Tibial nerve (tissue), 4 donors: ENCODE results near the gene PLEKHB1. TPM values are rescaled to one million over a fixed set of nuclear protein-coding genes. Genes with fewer than 3 reads are reported as not detected.
A peak's percentile ranks its signal among the peaks of the same experiment; 100 is the strongest.

Source experiments
- DNase-seq, 2 donors: peaks; one replicate each; pipeline ENCODE4 v3.0.0-alpha.2; 2019; ENCODE audit warnings: low spot score in 2 of 2
- H3K27ac ChIP-seq, 4 donors: fragments of 200-600 bp; sonication (generic) in 3 of 4; one replicate each; pipeline ENCODE4 v1.5.1; 2017 to 2019; ENCODE audit warnings: mild to moderate bottlenecking in 1 of 4
- H3K27me3 ChIP-seq, 2 donors: fragments of 200-600 bp; sonication (generic) in 1 of 2; one replicate each; pipeline versions ENCODE4 v1.5.1 to v1.6.0; 2017 to 2019
- H3K36me3 ChIP-seq, 3 donors: fragments of 200-600 bp; sonication (generic); one replicate each; pipeline ENCODE4 v1.5.1; 2018 to 2019
- H3K4me1 ChIP-seq, 4 donors: fragments of 200-600 bp; sonication (generic) in 3 of 4; one replicate each; pipeline ENCODE4 v1.5.1; 2017 to 2019
- H3K4me3 ChIP-seq, 4 donors: fragments of 200-600 bp; sonication (generic) in 3 of 4; one replicate each; pipeline ENCODE4 v1.5.1; 2017 to 2019; ENCODE audit warnings: mild to moderate bottlenecking in 1 of 4, moderate library complexity in 1 of 4
- H3K9me3 ChIP-seq, 4 donors: fragments of 200-600 bp; sonication (generic) in 3 of 4; one replicate each; pipeline ENCODE4 v1.5.1; 2017 to 2019
- EP300 ChIP-seq, 2 donors: sonication (generic); formaldehyde crosslinking; IDR thresholded peaks; one replicate each; pipeline ENCODE4 v1.6.1; 2017; ENCODE audit warnings: antibody characterized with exemption in 2 of 2, mild to moderate bottlenecking in 1 of 2
- POLR2A ChIP-seq, 2 donors: fragments of 450-650 bp; IDR thresholded peaks; one replicate each; pipeline ENCODE4 v1.6.1; 2017; ENCODE audit warnings: antibody characterized with exemption in 2 of 2, mild to moderate bottlenecking in 2 of 2, moderate library complexity in 2 of 2
- WGBS, 2 donors: methylation state at CpG; one replicate each; pipeline ENCODE4 v1.1.5; 2018; 5-methylcytosine and 5-hydroxymethylcytosine counted together
- total RNA-seq, 4 donors: library from RNA; depleted of rRNA; stranded (reverse); fragments of >200 nt; gene quantifications; one replicate each; pipeline ENCODE4 v1.1.0, GENCODE V29; 2016
- TF ChIP-seq, protein P1 (sequence below), 5 experiments: fragments of 200-600 bp in 3 of 5; fragments of 450-650 bp in 2 of 5; sonication (generic) in 3 of 5; IDR thresholded peaks; one replicate each; pipeline ENCODE4 v1.5.1; 2016 to 2019; ENCODE audit warnings: antibody characterized with exemption in 5 of 5, mild to moderate bottlenecking in 3 of 5, moderate library complexity in 2 of 5

The PLEKHB1 gene
- total RNA-seq, 4 donors from 2014 or later = 71.4 to 226 (median 206) TPM

DNA sequence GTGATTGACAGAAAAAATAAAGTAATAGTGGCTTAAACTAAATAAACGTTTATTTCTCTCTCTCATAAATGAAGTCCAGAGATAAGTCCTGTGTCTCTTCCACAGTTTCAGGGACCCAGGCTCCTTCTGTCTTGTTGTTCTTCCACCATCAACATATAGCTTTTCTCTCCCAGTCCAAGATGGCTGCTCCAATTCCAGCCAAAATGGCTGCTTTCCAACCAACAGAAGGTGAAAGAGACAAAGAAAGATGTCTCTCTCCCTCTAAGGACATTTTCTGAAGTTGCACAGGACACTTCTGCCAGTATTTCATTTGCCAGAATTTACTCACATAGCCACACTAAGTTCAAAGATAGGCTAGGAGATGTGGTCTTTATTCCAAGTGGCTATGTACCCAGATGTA lies 9.4 kb upstream of the PLEKHB1 start:
- 88 to 96% methylated on average over 1 of the region's 1 CpG for WGBS, 2 donors
- TF ChIP-seq EP300 (IDR thresholded peaks at IDR 0.05) (no peak), POLR2A (IDR thresholded peaks at IDR 0.05) (no peak)
- TF ChIP-seq, protein P1, sequence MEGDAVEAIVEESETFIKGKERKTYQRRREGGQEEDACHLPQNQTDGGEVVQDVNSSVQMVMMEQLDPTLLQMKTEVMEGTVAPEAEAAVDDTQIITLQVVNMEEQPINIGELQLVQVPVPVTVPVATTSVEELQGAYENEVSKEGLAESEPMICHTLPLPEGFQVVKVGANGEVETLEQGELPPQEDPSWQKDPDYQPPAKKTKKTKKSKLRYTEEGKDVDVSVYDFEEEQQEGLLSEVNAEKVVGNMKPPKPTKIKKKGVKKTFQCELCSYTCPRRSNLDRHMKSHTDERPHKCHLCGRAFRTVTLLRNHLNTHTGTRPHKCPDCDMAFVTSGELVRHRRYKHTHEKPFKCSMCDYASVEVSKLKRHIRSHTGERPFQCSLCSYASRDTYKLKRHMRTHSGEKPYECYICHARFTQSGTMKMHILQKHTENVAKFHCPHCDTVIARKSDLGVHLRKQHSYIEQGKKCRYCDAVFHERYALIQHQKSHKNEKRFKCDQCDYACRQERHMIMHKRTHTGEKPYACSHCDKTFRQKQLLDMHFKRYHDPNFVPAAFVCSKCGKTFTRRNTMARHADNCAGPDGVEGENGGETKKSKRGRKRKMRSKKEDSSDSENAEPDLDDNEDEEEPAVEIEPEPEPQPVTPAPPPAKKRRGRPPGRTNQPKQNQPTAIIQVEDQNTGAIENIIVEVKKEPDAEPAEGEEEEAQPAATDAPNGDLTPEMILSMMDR (IDR thresholded peaks at IDR 0.05) = no peak
- Histone ChIP-seq H3K9me3 (no peaks in the 10 kb centered on the region), H3K36me3 (no peaks in the 10 kb centered on the region), H3K4me1 (no peaks in the 10 kb centered on the region), H3K27ac (no peak overlapping the region), H3K27me3 (no peaks in the 10 kb centered on the region), H3K4me3 (no peak overlapping the region)
- no peak for DNase-seq

DNA sequence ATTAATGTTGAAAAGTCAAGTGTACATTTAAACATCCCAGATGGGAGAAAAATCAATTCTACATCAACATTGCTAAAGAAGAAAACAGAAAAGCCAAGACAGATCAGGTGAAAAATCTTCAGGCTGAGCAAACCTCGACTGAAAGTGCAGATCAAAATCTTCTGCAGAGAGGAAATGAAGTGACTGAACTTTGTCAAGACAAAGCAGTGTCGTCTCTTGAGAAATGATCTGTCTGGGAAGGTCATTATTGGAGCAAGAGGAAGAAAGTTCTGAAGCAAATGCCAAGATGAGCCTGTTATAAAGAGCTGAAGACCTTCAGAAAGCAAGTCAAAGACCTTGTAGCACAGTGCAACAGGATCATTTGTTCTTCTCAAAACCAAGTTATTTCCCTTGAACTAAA lies 5.8 kb upstream of the PLEKHB1 start:
- TF ChIP-seq, protein P1 (IDR thresholded peaks at IDR 0.05) = no peak
- TF ChIP-seq EP300 (IDR thresholded peaks at IDR 0.05) (no peak), POLR2A (IDR thresholded peaks at IDR 0.05) (no peak)
- no peak overlapping the region for H3K4me3 ChIP-seq
- H3K36me3 ChIP-seq = no peaks in the 10 kb centered on the region
- 42 to 48% methylated on average over 2 of the region's 2 CpGs for WGBS, 2 donors
- H3K4me1 ChIP-seq = peaks cover 0 to 9% (median 0%) of the 10 kb centered on the region in 4 donors
- H3K27me3 ChIP-seq = no peaks in the 10 kb centered on the region
- DNase-seq = no peak
- H3K27ac ChIP-seq = no peak overlapping the region
- H3K9me3 ChIP-seq = no peaks in the 10 kb centered on the region

DNA sequence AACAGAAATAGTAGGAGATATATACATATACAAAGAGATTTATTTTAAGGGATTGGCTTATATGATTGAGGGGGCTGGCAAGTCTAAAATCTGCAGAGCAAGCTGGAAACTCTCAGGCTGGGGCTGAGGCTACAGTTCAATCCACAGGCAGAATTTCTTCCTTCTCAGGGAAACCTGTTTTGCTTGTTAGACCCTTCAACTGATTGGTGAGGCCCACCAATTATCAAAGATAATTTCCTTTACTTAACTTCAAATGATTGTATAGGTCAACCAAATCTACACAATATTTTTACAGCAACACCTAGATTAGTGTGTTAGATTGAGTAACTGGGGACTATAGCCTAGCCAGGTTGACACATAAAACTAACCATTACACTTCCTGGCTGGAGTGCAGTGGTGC lies 4.7 kb upstream of the PLEKHB1 start:
- TF ChIP-seq POLR2A (IDR thresholded peaks at IDR 0.05) (no peak), EP300 (IDR thresholded peaks at IDR 0.05) (no peak)
- TF ChIP-seq, protein P1 (IDR thresholded peaks at IDR 0.05) = no peak
- no peaks in the 10 kb centered on the region for H3K9me3 ChIP-seq
- no peaks in the 10 kb centered on the region for H3K36me3 ChIP-seq

DNA sequence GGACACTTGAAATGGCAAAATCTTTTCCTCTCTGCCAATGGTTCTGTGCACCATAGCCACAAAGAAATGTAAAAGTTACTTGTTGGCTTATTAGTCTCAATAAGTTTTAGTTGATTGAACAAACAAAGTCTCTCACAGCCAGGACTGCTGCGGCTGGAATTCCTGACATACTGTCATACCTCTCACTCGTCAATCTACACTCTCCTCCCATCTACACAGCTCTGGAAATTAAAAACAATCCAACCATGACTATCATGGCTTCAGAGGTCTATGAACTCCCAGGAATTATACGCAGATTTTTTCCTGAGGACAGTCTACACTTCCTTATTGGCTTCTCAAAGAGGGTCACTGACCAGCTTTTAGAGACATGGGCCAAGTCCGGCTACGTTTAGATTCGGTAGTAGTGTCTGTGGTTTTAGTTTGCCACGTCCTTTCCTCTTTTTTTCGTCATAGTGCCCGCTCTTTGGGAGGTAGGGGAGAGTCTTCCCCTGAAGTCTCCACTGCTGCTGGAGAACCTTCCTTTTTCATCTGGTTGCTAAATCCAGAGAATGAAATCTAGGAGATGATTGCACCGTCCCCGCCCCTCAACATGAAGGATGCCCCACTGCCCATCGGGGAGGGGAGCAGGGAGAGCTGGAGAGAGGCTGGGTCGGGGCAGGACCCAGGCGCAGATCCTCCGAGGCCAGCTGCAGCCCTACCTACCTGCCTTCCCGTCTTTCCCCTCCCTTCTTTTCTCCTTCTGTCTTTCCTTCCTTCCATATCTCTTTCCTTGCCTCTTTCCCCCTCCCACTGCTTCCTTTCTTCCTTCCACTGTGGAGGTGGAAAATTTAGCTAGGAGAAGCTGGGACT lies 1.0 kb upstream of the PLEKHB1 start:
- peak overlapping the region in 2 of 4 donors; percentile 34 to 67 for H3K27ac ChIP-seq
- H3K9me3 ChIP-seq = no peaks in the 10 kb centered on the region
- no peaks in the 10 kb centered on the region for H3K27me3 ChIP-seq
- H3K4me1 ChIP-seq = peaks cover 0 to 48% (median 4%) of the 10 kb centered on the region in 4 donors
- DNase-seq = no peak
- no peaks in the 10 kb centered on the region for H3K36me3 ChIP-seq
- WGBS, 2 donors = 46 to 55% methylated on average over 16 of the region's 16 CpGs
- no peak for TF ChIP-seq EP300 (IDR thresholded peaks at IDR 0.05)
- no peak for TF ChIP-seq POLR2A (IDR thresholded peaks at IDR 0.05)
- TF ChIP-seq, protein P1 (IDR thresholded peaks at IDR 0.05) = no peak
- H3K4me3 ChIP-seq = no peak overlapping the region

More for the DNA sequence above, 4.7 kb upstream of the PLEKHB1 start:
- Histone ChIP-seq H3K4me3 (no peak overlapping the region), H3K4me1 (peaks cover 0 to 18% (median 0%) of the 10 kb centered on the region in 4 donors), H3K27me3 (no peaks in the 10 kb centered on the region), H3K27ac (no peak overlapping the region)
- no peak for DNase-seq

DNA sequence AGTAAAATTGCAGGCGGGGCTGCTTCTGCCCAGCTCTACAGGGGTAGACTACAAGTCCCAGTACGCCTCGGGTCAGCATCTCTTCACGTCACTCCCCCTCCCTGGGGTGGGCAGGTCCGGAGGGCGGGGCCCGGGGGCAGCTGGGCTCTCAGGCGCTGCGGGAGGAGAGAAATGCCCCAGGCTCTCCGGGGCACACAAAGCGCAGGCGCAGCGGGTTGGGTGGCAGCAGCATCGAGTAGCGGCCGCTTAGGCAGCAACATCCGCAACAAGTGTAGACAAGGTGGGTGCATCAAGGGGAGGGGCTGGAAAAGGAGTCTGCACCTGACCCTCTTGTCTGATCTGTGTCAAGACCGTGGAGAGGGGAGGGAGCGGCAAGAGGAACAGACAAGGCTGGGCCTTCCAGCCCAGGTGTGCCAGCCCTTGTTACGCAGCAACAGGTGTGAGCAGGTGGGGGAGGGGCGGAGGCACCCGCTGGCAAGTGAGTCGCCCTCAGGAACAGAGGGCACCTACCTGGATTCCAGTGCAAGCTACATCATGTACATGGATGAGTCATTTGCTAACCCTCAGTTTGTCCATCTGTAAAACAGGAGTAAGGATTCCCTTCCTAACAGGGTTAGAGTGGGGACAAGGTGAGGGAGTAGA lies 1.2 kb downstream of the PLEKHB1 start:
- H3K4me1 ChIP-seq = peaks cover 0 to 66% (median 12%) of the 10 kb centered on the region in 4 donors
- DNase-seq = peak; percentile 82 to 84
- WGBS, 2 donors = 9 to 13% methylated on average over 21 to 23 of the region's 23 CpGs
- no peaks in the 10 kb centered on the region for H3K36me3 ChIP-seq
- no peaks in the 10 kb centered on the region for H3K27me3 ChIP-seq
- peak overlapping the region; percentile 29 to 52 (median 47) for H3K4me3 ChIP-seq
- TF ChIP-seq, protein P1 (IDR thresholded peaks at IDR 0.05) = no peak
- TF ChIP-seq POLR2A (IDR thresholded peaks at IDR 0.05) (peak; percentile 30 to 75), EP300 (IDR thresholded peaks at IDR 0.05) (peak; percentile 55 to 79)
- peak overlapping the region; percentile 54 to 87 (median 69) for H3K27ac ChIP-seq
- no peaks in the 10 kb centered on the region for H3K9me3 ChIP-seq
